Measurements from ENCODE around the gene HDAC4. TPM values are rescaled to one million over a fixed set of nuclear protein-coding genes. Genes with fewer than 3 reads are reported as not detected.

Gene HDAC4
- total and polyA plus RNA-seq, 10 of the 15 experiments (the other 5 are each of a cell fraction or from before 2014, with no cell fraction given) = 0.22 to 15.7 (median 4.8) TPM

DNA sequence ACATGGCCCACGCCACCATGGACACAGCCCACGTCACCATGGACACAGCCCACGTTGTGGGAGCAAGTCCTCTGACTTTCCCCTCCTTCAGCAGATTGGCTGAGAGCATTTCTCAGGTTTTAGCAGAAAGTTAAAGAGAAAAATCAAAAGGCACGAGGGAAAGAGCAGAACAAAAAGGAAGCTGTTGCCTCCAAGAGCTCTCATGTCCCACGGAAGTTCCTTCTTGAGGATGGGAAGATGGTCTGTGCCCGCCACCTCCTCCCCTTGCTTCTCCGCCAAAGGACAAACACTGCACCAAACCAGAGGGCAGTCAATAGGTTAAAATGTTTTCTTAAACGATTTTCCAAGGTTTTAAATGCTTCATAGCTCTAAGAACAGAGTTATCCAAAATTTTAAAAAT lies 148.4 kb downstream of the HDAC4 start:
- SMC1A ChIA-PET (ENCODE audit: uncharacterized antibody, unreplicated experiment) = interaction anchor here (1.1 to 1.7 kb wide), 5 partner anchors 15 to 62 kb away, joined by 3 to 5 read pairs (median 3); no protein-coding TSS in a partner anchor
- intact Hi-C loops (cut with micrococcal nuclease; ENCODE audit: unreplicated experiment) = loop anchor here (10.0 kb wide), 1 partner anchor 108 kb away; no protein-coding TSS in a partner anchor
- TF ChIP-seq STAT3 (IDR thresholded peaks at IDR 0.05; ENCODE audit: low read depth, low read length) (no peak), CHD4 (IDR thresholded peaks at IDR 0.05) (no peak), ZNF274 (IDR thresholded peaks at IDR 0.05; ENCODE audit: insufficient read depth, insufficient read length) (no peak), PAX8 (IDR thresholded peaks at IDR 0.05) (no peak), BCLAF1 (IDR thresholded peaks at IDR 0.05) (no peak), CBX5 (IDR thresholded peaks at IDR 0.05; ENCODE audit: low read depth) (no peak), ATF7 (IDR thresholded peaks at IDR 0.05; ENCODE audit: low read depth) (no peak), GATAD2B (conservative IDR thresholded peaks at IDR 0.05; ENCODE audit: low read depth) (no peak), SREBF1 (IDR thresholded peaks at IDR 0.05; ENCODE audit: low read length) (no peak), PML (IDR thresholded peaks at IDR 0.05; ENCODE audit: low read length) (no peak), CEBPZ (IDR thresholded peaks at IDR 0.05; ENCODE audit: low read depth, low read length) (no peak), BMI1 (IDR thresholded peaks at IDR 0.05; ENCODE audit: borderline replicate concordance) (no peak), YY1 (IDR thresholded peaks at IDR 0.05; ENCODE audit: low read depth, low read length) (no peak), REST (IDR thresholded peaks at IDR 0.05; ENCODE audit: low read depth, low read length) (no peak), ZNF24 (IDR thresholded peaks at IDR 0.05) (no peak), JUNB (IDR thresholded peaks at IDR 0.05) (no peak)

More for the DNA sequence above, 148.4 kb downstream of the HDAC4 start:
- H3K4me1 ChIP-seq (ENCODE audit: control insufficient read depth, insufficient read depth, low read length) = peaks cover 18% of the 10 kb centered on the region
- ChIA-PET POLR2A (interaction anchor here (0.5 kb wide), 1 partner anchor 1050 kb away, joined by 3 read pairs; no protein-coding TSS in a partner anchor), CTCF (interaction anchor here (0.5 to 2.2 kb wide), 6 partner anchors 8 to 185 kb away, joined by 3 to 6 read pairs (median 3); no protein-coding TSS in a partner anchor), RAD21 (ENCODE audit: unreplicated experiment) (interaction anchor here (1.5 to 2.3 kb wide), 4 partner anchors 15 to 128 kb away, joined by 4 to 7 read pairs (median 5); no protein-coding TSS in a partner anchor)
- H3K79me2 ChIP-seq (ENCODE audit: control insufficient read depth, insufficient read depth, low read length) = no peaks in the 10 kb centered on the region
- no peak overlapping the region for H3K4me2 ChIP-seq (ENCODE audit: control insufficient read depth, insufficient read depth)
- no peak overlapping the region for H3K9ac ChIP-seq (ENCODE audit: control insufficient read depth, insufficient read depth, low read length)
- 0 out of 3 replicates have a peak, but pooled peaks cover 2% of the 10 kb centered on the region for H3K9me3 ChIP-seq (replicated peaks; ENCODE audit: control insufficient read depth, insufficient read depth, low read length)
- no peak overlapping the region for H3K4me3 ChIP-seq
- no peaks in the 10 kb centered on the region for H3K36me3 ChIP-seq (ENCODE audit: control insufficient read depth in 2 of 2, insufficient read depth in 2 of 2, low read length in 1 of 2)
- peaks cover 0 to 11% of the 10 kb centered on the region in 2 experiments; a peak in 2 of 4 replicates for H3K27me3 ChIP-seq (replicated peaks in 1 of 2; ENCODE audit: control insufficient read depth in 2 of 2, insufficient read depth in 2 of 2, low read length in 1 of 2)
- no peak for DNase-seq (ENCODE audit: low read depth, low spot score)
- BruUV-seq (replicated peaks) = no TSS peak
- in situ Hi-C loops (cut with MboI) = no loop called here
- H4K20me1 ChIP-seq (ENCODE audit: control insufficient read depth, insufficient read depth) = no peaks in the 10 kb centered on the region; the same call in none of the 2 replicates
- WGBS (ENCODE audit: insufficient coverage, insufficient replicate concordance, low lambda C conversion rate, missing lambda C conversion rate) = 43% methylated on average over 8 of the region's 8 CpGs
- FAIRE-seq = no peak
- H2AFZ ChIP-seq (ENCODE audit: control insufficient read depth, low read depth, low read length) = no peak overlapping the region
- no peak overlapping the region for H3K27ac ChIP-seq (ENCODE audit: control insufficient read depth, insufficient read depth)
- no peak for ATAC-seq

Data from GM12878 (cell line).